T-helper 1 cell treated with Interleukin-12 subunit alpha and Interleukin-12 subunit beta and Interleukin-4 antibody, amounts not matched to agents 30 μg/mL and 1 μg/mL, for 36 hours (primary cell): Measurements from ENCODE around the gene SLIT3.

Experiments
- H3K27ac Mint-ChIP-seq: one replicate; pipeline ENCODE4 v1.8.0; 2021; ENCODE audit warnings: mild to moderate bottlenecking, mixed read lengths
- H3K27me3 Mint-ChIP-seq: one replicate; pipeline ENCODE4 v1.8.0; 2021; ENCODE audit warnings: low read depth, mixed read lengths
- H3K36me3 Mint-ChIP-seq: one replicate; pipeline ENCODE4 v1.8.0; 2021; ENCODE audit warnings: low read depth, mixed read lengths
- H3K4me1 Mint-ChIP-seq: one replicate; pipeline ENCODE4 v1.8.0; 2021; ENCODE audit warnings: low read depth, mixed read lengths
- H3K4me3 Mint-ChIP-seq: one replicate; pipeline ENCODE4 v1.8.0; 2021; ENCODE audit warnings: mild to moderate bottlenecking, moderate library complexity, mixed read lengths
- H3K9me3 Mint-ChIP-seq: one replicate; pipeline ENCODE4 v1.8.0; 2021; ENCODE audit warnings: mixed read lengths

SLIT3 gene

GRCh38 chr5:169305366-169305765 is 4.4 kb upstream of the SLIT3 start:
- Mint-ChIP-seq H3K36me3 (no peaks in the 10 kb centered on the region), H3K4me3 (no peak overlapping the region), H3K4me1 (peaks cover 7% of the 10 kb centered on the region), H3K27ac (no peak overlapping the region), H3K9me3 (no peaks in the 10 kb centered on the region), H3K27me3 (peaks cover 32% of the 10 kb centered on the region)

DNA sequence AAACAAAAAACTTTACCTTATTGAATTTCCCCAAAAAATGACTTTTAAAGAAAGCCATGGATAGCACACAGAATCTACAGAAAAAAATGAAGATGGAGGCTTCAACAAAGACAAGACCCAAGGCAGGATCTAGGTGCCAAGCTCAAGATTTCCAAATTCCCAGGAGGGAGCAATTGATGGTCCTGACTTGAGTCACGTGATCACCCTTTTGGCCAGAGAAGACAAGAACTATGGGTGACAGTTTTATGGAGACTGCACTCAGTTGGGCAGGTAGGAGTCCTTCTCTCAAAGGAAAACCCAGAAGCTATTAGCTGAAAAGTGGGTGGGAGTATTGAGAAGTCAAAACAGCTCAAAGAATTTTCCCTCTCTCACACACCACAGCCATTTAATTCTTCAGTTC is 3.2 kb upstream of the SLIT3 start:
- no peaks in the 10 kb centered on the region for H3K36me3 Mint-ChIP-seq
- no peak overlapping the region for H3K27ac Mint-ChIP-seq
- peaks cover 7% of the 10 kb centered on the region for H3K4me1 Mint-ChIP-seq
- peaks cover 42% of the 10 kb centered on the region for H3K27me3 Mint-ChIP-seq
- no peaks in the 10 kb centered on the region for H3K9me3 Mint-ChIP-seq
- H3K4me3 Mint-ChIP-seq: no peak overlapping the region

DNA sequence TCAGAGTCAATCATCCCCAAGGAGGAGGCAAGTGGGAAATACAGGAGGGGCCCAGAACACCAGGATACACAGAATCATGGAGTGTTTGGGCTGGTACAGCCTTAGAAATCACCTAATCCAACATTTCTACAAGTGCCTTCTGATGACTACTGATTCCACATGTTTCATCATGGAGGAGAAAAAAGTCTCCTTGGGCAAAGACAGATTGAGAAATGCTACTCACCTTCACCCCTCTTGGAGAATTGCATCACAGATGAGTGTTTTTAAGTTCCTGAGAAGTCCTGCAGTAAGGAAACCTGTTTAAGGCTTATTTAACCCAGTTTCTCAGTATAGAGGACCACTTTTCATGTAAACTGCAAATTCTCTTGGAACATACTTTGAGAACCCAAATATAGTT is 2.2 kb upstream of the SLIT3 start:
- H3K9me3 Mint-ChIP-seq: no peaks in the 10 kb centered on the region

GRCh38 chr5:169302491-169303118 is 1.7 kb upstream of the SLIT3 start:
- H3K36me3 Mint-ChIP-seq: no peaks in the 10 kb centered on the region
- peaks cover 55% of the 10 kb centered on the region for H3K27me3 Mint-ChIP-seq
- H3K27ac Mint-ChIP-seq: no peak overlapping the region
- peaks cover 7% of the 10 kb centered on the region for H3K4me1 Mint-ChIP-seq
- H3K9me3 Mint-ChIP-seq: no peaks in the 10 kb centered on the region
- no peak overlapping the region for H3K4me3 Mint-ChIP-seq

More for the DNA sequence above, 2.2 kb upstream of the SLIT3 start:
- H3K27me3 Mint-ChIP-seq: peaks cover 50% of the 10 kb centered on the region
- peaks cover 7% of the 10 kb centered on the region for H3K4me1 Mint-ChIP-seq
- no peak overlapping the region for H3K4me3 Mint-ChIP-seq
- H3K27ac Mint-ChIP-seq: no peak overlapping the region
- H3K36me3 Mint-ChIP-seq: no peaks in the 10 kb centered on the region

- no peaks in the 10 kb centered on the region for H3K36me3 Mint-ChIP-seq
- H3K4me1 Mint-ChIP-seq: peaks cover 7% of the 10 kb centered on the region
- H3K4me3 Mint-ChIP-seq: no peak overlapping the region
- H3K27me3 Mint-ChIP-seq: peaks cover 60% of the 10 kb centered on the region
- no peaks in the 10 kb centered on the region for H3K9me3 Mint-ChIP-seq
- no peak overlapping the region for H3K27ac Mint-ChIP-seq
Measured at GRCh38 chr5:169301986-169302385, 1.0 kb upstream of the SLIT3 start.

DNA sequence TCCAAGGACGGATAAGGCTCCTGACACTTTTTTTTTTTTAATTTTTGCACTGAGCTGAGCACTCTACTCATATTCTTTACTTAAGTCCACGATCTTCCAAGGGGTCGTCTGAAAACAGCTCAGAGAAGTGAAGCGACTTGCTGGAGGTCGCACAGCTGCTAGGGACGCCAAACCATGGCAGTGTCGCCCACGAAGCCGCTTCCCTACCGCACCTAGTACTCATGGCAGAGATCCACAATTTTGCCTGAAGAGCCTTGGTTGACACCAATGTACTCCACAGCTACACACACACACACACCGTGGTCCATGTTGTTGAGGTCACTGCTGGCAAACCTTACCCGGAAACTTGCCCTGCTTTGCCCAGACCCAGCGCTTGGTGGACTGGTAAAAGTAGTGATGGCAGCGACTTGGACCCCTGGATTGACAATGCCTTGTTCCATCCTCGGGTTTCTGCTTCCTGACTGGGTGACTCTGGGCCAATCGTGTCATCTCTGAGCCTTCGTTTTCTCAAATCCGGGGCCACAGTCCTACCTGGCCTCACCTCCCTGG is 521 bp upstream of the SLIT3 start:
- Mint-ChIP-seq H3K27me3 (peaks cover 61% of the 10 kb centered on the region), H3K27ac (no peak overlapping the region)

GRCh38 chr5:169299663-169300467 is 1.1 kb downstream of the SLIT3 start:
- Mint-ChIP-seq H3K4me3 (no peak overlapping the region), H3K27me3 (peaks cover 57% of the 10 kb centered on the region), H3K4me1 (peaks cover 7% of the 10 kb centered on the region), H3K9me3 (no peaks in the 10 kb centered on the region), H3K27ac (no peak overlapping the region), H3K36me3 (no peaks in the 10 kb centered on the region)

More for the DNA sequence above, 521 bp upstream of the SLIT3 start:
- Mint-ChIP-seq H3K36me3 (no peaks in the 10 kb centered on the region), H3K4me3 (no peak overlapping the region), H3K9me3 (no peaks in the 10 kb centered on the region), H3K4me1 (peaks cover 7% of the 10 kb centered on the region)

DNA sequence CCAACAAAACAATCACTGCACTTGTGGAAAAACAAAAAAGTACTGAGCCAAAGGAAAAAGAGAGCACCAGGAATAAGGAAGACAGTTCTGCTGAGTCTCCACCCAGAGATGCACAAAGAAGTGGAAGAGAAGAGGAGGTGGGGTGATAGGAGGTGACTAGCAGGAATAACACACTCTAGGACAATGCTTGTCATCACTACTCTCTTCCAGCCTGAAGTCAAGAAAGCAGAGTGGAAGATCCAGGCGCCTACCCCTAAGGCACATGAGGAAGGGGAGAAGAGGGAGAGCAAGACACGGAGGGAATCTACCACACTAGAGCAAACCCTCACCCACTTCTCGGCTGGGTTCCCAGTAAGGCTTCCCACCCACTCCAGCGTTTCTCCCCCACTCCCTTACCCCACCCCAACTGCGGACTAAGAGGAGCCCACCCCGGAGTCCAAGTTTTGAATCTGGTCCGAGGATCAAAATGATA is 1.7 kb downstream of the SLIT3 start:
- Mint-ChIP-seq H3K27me3 (peaks cover 57% of the 10 kb centered on the region), H3K4me3 (no peak overlapping the region), H3K27ac (no peak overlapping the region), H3K9me3 (no peaks in the 10 kb centered on the region), H3K4me1 (peaks cover 7% of the 10 kb centered on the region), H3K36me3 (no peaks in the 10 kb centered on the region)

- Mint-ChIP-seq H3K27me3 (peaks cover 48% of the 10 kb centered on the region), H3K36me3 (no peaks in the 10 kb centered on the region), H3K4me1 (peaks cover 7% of the 10 kb centered on the region), H3K27ac (no peak overlapping the region), H3K9me3 (no peaks in the 10 kb centered on the region), H3K4me3 (no peak overlapping the region)
Measured at GRCh38 chr5:169298193-169298592, 2.7 kb downstream of the SLIT3 start.

DNA sequence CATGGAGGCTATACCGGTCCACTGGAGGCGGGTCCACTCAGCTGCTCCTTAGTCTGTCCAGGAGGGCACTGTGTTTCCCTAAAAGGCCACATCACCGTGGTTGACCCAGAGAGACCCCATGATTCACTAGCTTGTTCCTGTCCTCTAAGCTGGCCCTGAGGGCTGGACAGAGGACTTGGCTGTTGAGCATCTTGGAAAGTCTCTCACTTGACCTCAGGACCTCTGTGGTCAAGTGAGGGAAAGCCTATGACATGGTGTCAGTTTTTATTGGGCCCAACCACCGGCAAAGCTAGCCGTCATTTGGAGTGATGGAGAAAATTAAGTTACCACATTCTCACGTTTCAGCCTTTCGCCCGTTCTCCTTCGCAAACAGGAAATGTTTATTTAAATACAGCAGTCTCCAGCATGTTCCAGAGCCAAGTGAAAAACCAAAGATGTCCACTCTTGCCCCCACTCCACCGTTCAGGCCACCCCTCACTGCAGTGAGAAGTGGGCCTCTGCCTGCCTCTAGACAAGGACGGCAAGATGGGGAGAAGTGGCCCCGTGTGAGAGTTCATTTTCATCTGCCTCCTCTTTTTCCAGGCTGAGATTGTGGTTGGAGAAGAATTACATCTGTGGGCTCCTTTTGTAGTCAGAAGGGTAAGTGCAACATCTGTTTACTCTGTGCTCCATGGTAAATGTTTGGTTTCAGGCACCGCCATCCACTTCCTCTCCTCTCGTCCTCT is 4.4 kb downstream of the SLIT3 start:
- H3K4me3 Mint-ChIP-seq: no peak overlapping the region
- H3K4me1 Mint-ChIP-seq: no peaks in the 10 kb centered on the region
- H3K9me3 Mint-ChIP-seq: no peaks in the 10 kb centered on the region
- no peaks in the 10 kb centered on the region for H3K36me3 Mint-ChIP-seq
- peaks cover 35% of the 10 kb centered on the region for H3K27me3 Mint-ChIP-seq
- no peak overlapping the region for H3K27ac Mint-ChIP-seq

DNA sequence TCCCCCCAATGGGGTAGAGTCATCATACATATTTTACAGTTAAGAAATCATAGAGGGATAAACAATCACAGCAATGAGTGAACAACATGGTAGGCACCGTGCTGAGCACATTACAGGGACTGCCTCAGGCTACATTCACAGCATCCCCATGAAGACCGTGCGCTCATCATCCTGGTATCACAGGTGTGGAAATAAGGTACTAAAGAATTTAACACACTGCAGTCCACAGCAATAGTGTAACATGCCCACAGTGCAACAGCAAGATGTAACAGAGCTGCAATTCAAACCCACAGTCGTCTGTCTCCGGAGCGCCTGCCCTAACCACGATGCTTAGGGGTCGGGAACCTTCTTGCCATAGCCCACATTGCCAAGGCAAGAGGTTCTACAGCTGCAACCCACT is 5.6 kb downstream of the SLIT3 start:
- Mint-ChIP-seq H3K9me3 (no peaks in the 10 kb centered on the region), H3K27me3 (peaks cover 28% of the 10 kb centered on the region), H3K36me3 (no peaks in the 10 kb centered on the region), H3K4me3 (no peak overlapping the region), H3K27ac (no peak overlapping the region), H3K4me1 (no peaks in the 10 kb centered on the region)

GRCh38 chr5:169294621-169295020 is 6.3 kb downstream of the SLIT3 start:
- Mint-ChIP-seq H3K36me3 (no peaks in the 10 kb centered on the region), H3K9me3 (no peaks in the 10 kb centered on the region), H3K4me3 (no peak overlapping the region), H3K27me3 (peaks cover 22% of the 10 kb centered on the region), H3K4me1 (no peaks in the 10 kb centered on the region), H3K27ac (no peak overlapping the region)

DNA sequence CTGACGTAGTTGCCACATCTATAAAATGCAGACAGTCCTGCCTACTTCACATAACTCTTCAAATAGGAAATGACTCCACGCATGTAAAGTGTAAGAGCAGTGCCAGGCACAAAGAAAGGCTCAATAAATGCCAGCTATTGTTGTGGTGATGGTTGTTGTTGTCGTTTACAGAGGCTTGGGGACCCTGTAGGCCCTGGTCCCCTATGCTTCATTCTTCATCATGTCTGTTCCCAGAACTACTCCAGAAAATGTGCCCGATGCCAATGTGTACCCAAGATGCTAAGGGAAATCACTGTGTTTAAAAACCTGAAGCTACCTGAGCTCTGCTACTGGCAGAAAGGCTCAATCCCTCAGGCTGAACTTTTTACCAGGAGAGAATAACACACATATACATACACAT is 9.1 kb downstream of the SLIT3 start:
- no peak overlapping the region for H3K27ac Mint-ChIP-seq

DNA sequence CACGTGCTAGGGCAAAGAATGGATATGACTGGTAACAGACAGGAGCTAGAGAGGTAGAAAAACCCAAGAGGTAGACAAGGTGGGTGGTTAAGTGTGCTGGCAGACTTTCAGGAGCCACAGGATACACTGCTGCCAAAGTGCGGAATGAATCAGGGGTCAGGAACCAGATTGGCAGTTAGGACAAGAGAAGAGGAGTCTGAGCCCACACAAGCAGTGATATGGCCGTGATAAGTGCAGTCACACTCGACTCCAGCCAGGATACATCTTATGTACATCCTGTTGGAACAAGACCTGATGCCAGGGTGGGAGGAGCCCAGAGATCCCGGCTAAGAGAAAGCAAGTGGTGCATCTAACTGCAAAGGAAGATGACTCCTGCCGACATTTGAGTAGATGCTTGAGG is 10.0 kb downstream of the SLIT3 start:
- Mint-ChIP-seq H3K4me3 (no peak overlapping the region), H3K4me1 (no peaks in the 10 kb centered on the region), H3K27me3 (no peaks in the 10 kb centered on the region), H3K9me3 (no peaks in the 10 kb centered on the region), H3K36me3 (no peaks in the 10 kb centered on the region), H3K27ac (no peak overlapping the region)

More for the DNA sequence above, 9.1 kb downstream of the SLIT3 start:
- no peaks in the 10 kb centered on the region for H3K9me3 Mint-ChIP-seq
- no peaks in the 10 kb centered on the region for H3K4me1 Mint-ChIP-seq
- H3K27me3 Mint-ChIP-seq: no peaks in the 10 kb centered on the region
- H3K4me3 Mint-ChIP-seq: no peak overlapping the region
- no peaks in the 10 kb centered on the region for H3K36me3 Mint-ChIP-seq
